Erythroblast (primary cell): ENCODE results near the gene FGD4.

Experiments used
- GATA1 ChIP-seq: IDR thresholded peaks from 2 replicates; pipeline ENCODE4 v1.6.1; 2011; ENCODE audit warnings: low read depth, mild to moderate bottlenecking, control low read depth, low read length, moderate library complexity
- POLR2A ChIP-seq: IDR thresholded peaks from 2 replicates; pipeline ENCODE4 v1.6.1; 2011; ENCODE audit warnings: mild to moderate bottlenecking, low read length

GRCh38 chr12:32483499-32483898, 84.1 kb downstream of the FGD4 start:
- no peak for TF ChIP-seq POLR2A
- no peak for TF ChIP-seq GATA1
